Choroid plexus epithelial cell (primary cell): ENCODE data around the gene CCDC191.

ENCODE experiments used
- DNase-seq: peaks from one replicate; pipeline ENCODE4 v3.0.0-alpha.2; 2010; ENCODE audit warnings: low read depth
- H3K4me3 ChIP-seq: 2 replicates; pipeline ENCODE4 v1.5.1; 2011; ENCODE audit warnings: low read depth, mild to moderate bottlenecking, control low read depth, low read length, moderate library complexity
- CTCF ChIP-seq: conservative IDR thresholded peaks from 2 replicates; pipeline ENCODE4 v1.5.1; 2011; ENCODE audit warnings: low read depth, mild to moderate bottlenecking, control low read depth, inconsistent platforms, low read length, moderate library complexity

Gene CCDC191

GRCh38 chr3:113979916-113980315 lies 76.4 kb downstream of the CCDC191 start:
- H3K4me3 ChIP-seq: no peak overlapping the region
- no peak for TF ChIP-seq CTCF
- DNase-seq: no peak

GRCh38 chr3:113977822-113978221 lies 78.5 kb downstream of the CCDC191 start:
- DNase-seq: no peak
- no peak overlapping the region for H3K4me3 ChIP-seq
- no peak for TF ChIP-seq CTCF

- H3K4me3 ChIP-seq: no peak overlapping the region
- DNase-seq: peak; percentile 69
- no peak for TF ChIP-seq CTCF
These were observed 87.3 kb downstream of the CCDC191 start for GRCh38 chr3:113968986-113969385.

- no peak for TF ChIP-seq CTCF
- no peak overlapping the region for H3K4me3 ChIP-seq
- DNase-seq: no peak
These were observed 90.2 kb downstream of the CCDC191 start for GRCh38 chr3:113966172-113966571.

- DNase-seq: no peak
- no peak for TF ChIP-seq CTCF
- no peak overlapping the region for H3K4me3 ChIP-seq
These were observed 92.4 kb downstream of the CCDC191 start for GRCh38 chr3:113963879-113964278.

- no peak for TF ChIP-seq CTCF
- DNase-seq: no peak
- no peak overlapping the region for H3K4me3 ChIP-seq
These were observed 102.1 kb downstream of the CCDC191 start for GRCh38 chr3:113954091-113954685.

- peak; percentile 34 for DNase-seq
- H3K4me3 ChIP-seq: no peak overlapping the region
- TF ChIP-seq CTCF: no peak
These were observed 102.6 kb downstream of the CCDC191 start for GRCh38 chr3:113953677-113954076.
